ENCODE measurements around the gene RBM33. TPM values are rescaled to one million over a fixed set of nuclear protein-coding genes. Genes with fewer than 3 reads are reported as not detected.

Gene RBM33
- total and polyA plus RNA-seq, 10 of the 15 experiments (the other 5 are each of a cell fraction or from before 2014, with no cell fraction given) = 4.7 to 67.2 (median 24.3) TPM

GRCh38 chr7:155778349-155778748, 133.9 kb downstream of the RBM33 start:
- H3K27me3 ChIP-seq (replicated peaks in 1 of 2; ENCODE audit: control insufficient read depth in 2 of 2, insufficient read depth in 2 of 2, low read length in 1 of 2) = no peaks in the 10 kb centered on the region
- WGBS (ENCODE audit: insufficient coverage, insufficient replicate concordance, low lambda C conversion rate, missing lambda C conversion rate) = 99% methylated on average over 6 of the region's 6 CpGs
- ChIA-PET POLR2A (no interaction called here), SMC1A (ENCODE audit: uncharacterized antibody, unreplicated experiment) (interaction anchor here (0.9 kb wide), 1 partner anchor 11 kb away, joined by 3 read pairs; no protein-coding TSS in a partner anchor), RAD21 (ENCODE audit: unreplicated experiment) (interaction anchor here (2.3 kb wide), 1 partner anchor 179 kb away, joined by 6 read pairs; no protein-coding TSS in a partner anchor), CTCF (interaction anchor here (1.6 to 1.8 kb wide), 2 partner anchors 10 to 11 kb away, joined by 4 to 6 read pairs; no protein-coding TSS in a partner anchor)
- H2AFZ ChIP-seq (ENCODE audit: control insufficient read depth, low read depth, low read length) = no peak overlapping the region
- no peak for DNase-seq (ENCODE audit: low read depth, low spot score)
- H3K4me1 ChIP-seq (ENCODE audit: control insufficient read depth, insufficient read depth, low read length) = no peaks in the 10 kb centered on the region
- ATAC-seq = no peak
- no peaks in the 10 kb centered on the region for H3K9me3 ChIP-seq (replicated peaks; ENCODE audit: control insufficient read depth, insufficient read depth, low read length)
- in situ Hi-C loops (cut with MboI) (no loop called here), intact Hi-C loops (cut with micrococcal nuclease; ENCODE audit: unreplicated experiment) (no loop called here)
- H3K27ac ChIP-seq (ENCODE audit: control insufficient read depth, insufficient read depth) = no peak overlapping the region
- no peak for FAIRE-seq
- no peak overlapping the region for H3K9ac ChIP-seq (ENCODE audit: control insufficient read depth, insufficient read depth, low read length)
- H4K20me1 ChIP-seq (ENCODE audit: control insufficient read depth, insufficient read depth) = peaks cover 2% of the 10 kb centered on the region; the same call in 1 of the 2 replicates
- BruUV-seq (replicated peaks) = no TSS peak
- no peak overlapping the region for H3K4me3 ChIP-seq
- H3K4me2 ChIP-seq (ENCODE audit: control insufficient read depth, insufficient read depth) = no peak overlapping the region
- H3K36me3 ChIP-seq (ENCODE audit: control insufficient read depth in 2 of 2, insufficient read depth in 2 of 2, low read length in 1 of 2) = peaks cover 10 to 43% of the 10 kb centered on the region in 2 experiments
- no peaks in the 10 kb centered on the region for H3K79me2 ChIP-seq (ENCODE audit: control insufficient read depth, insufficient read depth, low read length)
- TF ChIP-seq CBFB (IDR thresholded peaks at IDR 0.05; ENCODE audit: low read depth) (no peak), REST (IDR thresholded peaks at IDR 0.05; ENCODE audit: low read depth, low read length) (no peak), TCF12 (IDR thresholded peaks at IDR 0.05; ENCODE audit: low read depth, low read length) (no peak), POLR2AphosphoS5 (IDR thresholded peaks at IDR 0.05; ENCODE audit: low read length) (0 out of 2 replicates have a peak, but pooled peaks have one; percentile 26), ZNF622 (IDR thresholded peaks at IDR 0.05) (no peak), EZH2 (IDR thresholded peaks at IDR 0.05; ENCODE audit: borderline replicate concordance, control insufficient read depth, low read depth, low read length) (no peak), CREB1 (IDR thresholded peaks at IDR 0.05; ENCODE audit: low read depth) (no peak)
